GM18517 (cell line): ENCODE measurements around the gene LMTK3.
A peak's percentile ranks its signal among the peaks of the same experiment; 100 is the strongest.

Experiments
- ATAC-seq: cut with Tn5 transposase; IDR thresholded peaks from one replicate; pipeline ENCODE4 v1.9.1; 2021; ENCODE audit warnings: mild to moderate bottlenecking, moderate library complexity; ENCODE audit not compliant: unreplicated experiment

LMTK3 gene

GRCh38 chr19:48450441-48450840 is 61.2 kb downstream of the LMTK3 start:
- no peak for ATAC-seq

GRCh38 chr19:48448563-48448962 is 63.1 kb downstream of the LMTK3 start:
- ATAC-seq: no peak

DNA sequence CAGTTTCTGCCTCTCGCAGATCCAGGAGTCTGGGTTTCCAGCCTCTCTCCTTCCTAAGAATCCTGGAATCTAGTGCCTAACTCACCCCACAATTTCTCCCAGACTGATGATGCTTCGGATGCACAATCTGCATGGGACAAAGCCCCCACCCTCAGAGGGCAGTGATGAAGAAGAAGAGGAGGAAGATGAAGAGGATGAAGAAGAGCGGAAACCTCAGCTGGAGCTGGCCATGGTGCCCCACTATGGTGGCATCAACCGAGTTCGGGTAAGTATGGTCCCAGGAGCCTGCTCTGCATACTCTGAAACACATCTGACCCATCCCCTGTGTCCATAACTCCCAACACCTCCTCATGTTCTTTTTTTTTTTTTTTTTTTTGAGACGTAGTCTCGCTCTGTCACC is 65.1 kb downstream of the LMTK3 start:
- ATAC-seq: no peak

GRCh38 chr19:48445606-48446481 is 65.8 kb downstream of the LMTK3 start, which contains the start of gene GRWD1:
Gene GRWD1 (plus strand): TSS chr19:48445983. CDS start chr19:48446006, 23 bp downstream.
- ATAC-seq: peak; percentile 83

DNA sequence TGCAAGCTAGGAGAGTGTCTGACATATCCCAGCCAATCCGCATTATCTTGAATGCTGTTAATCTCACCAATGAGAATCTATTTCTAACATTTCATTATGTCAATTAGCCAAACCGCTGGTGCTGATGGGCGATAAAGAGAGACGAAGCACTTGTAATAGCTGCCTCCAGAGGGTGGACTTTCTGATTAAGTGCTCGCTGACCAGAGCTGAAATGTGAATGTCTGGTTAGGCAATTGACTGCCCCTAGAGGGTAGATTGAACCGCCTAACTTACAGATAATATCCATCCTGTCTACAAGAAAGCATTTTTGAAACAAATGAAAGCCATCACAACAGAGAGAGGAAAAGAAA is 66.4 kb downstream of the LMTK3 start:
- ATAC-seq: peak; percentile 21

- no peak for ATAC-seq
Observed at GRCh38 chr19:48444936-48445200, 66.8 kb downstream of the LMTK3 start.

DNA sequence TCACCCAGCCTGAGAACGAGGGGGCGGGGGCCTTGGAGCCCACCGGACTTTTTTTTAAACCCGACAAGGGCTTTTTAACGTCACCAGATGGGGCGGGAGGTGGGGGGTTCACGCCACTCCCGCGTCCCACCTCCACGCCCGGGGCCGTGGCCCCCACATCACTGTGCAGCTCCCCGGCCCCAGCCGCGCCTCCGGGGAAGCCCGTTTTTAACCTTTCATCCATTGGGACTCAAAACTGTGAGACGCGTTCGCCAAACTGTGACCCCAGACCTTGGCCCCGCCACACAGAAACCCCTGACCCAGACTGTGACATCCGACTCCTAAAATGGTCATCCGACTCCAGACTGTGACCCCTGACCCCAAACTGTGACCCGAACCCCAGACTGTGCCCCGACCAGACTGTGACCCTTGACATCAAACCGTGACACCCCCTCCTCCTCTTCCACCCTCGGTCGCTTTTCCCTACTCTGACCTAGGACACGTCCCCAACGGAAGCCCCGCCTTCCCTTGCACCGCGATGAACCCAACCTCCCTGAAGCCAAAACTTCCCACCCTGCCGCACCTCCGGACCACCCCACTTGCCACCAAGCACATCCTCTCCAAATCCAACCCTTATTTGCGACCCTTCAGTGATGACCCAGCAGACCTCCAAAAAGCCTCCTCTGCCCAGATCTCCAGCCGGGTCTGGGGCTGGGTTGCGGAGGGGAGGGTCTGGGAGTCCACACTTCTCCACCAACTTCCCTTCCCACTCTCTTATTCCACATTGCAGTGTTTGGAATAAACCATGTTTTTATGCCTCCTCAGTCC is 67.3 kb downstream of the LMTK3 start:
- ATAC-seq: no peak

GRCh38 chr19:48443731-48444128 is 67.9 kb downstream of the LMTK3 start:
- no peak for ATAC-seq

DNA sequence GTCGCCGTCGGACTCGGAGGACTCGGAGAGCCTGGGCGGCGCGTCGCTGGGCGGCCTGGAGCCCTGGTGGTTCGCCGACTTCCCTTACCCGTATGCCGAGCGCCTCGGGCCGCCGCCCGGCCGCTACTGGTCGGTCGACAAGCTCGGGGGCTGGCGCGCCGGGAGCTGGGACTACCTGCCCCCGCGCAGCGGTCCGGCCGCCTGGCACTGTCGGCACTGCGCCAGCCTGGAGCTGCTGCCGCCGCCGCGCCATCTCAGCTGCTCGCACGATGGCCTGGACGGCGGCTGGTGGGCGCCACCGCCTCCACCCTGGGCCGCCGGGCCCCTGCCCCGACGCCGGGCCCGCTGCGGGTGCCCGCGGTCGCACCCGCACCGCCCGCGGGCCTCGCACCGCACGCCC is 68.4 kb downstream of the LMTK3 start:
- no peak for ATAC-seq

DNA sequence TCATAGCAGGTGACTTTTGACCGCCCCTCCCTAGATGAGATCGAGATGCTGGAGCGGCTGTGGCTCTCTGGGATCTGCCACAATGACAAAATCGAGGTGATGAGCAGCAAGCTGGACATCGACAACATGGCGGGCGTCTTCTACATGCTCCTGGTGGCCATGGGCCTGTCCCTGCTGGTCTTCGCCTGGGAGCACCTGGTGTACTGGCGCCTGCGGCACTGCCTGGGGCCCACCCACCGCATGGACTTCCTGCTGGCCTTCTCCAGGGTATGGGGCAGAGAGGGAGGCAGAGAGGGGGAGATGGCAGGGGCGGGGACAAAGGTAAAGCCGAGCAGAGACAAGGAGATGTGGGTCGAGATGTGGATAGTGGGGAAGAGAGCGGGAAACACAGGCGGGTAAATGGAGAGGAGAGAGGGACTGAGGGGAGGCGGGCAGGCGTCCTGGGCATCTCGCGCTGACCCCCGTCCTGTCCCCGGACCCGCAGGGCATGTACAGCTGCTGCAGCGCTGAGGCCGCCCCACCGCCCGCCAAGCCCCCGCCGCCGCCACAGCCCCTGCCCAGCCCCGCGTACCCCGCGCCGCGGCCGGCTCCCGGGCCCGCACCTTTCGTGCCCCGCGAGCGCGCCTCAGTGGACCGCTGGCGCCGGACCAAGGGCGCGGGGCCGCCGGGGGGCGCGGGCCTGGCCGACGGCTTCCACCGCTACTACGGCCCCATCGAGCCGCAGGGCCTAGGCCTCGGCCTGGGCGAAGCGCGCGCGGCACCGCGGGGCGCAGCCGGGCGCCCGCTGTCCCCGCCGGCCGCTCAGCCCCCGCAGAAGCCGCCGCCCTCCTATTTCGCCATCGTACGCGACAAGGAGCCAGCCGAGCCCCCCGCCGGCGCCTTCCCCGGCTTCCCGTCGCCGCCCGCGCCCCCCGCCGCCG is 69.3 kb downstream of the LMTK3 start:
- no peak for ATAC-seq

GRCh38 chr19:48441360-48442050 is 70.1 kb downstream of the LMTK3 start:
- ATAC-seq: no peak

DNA sequence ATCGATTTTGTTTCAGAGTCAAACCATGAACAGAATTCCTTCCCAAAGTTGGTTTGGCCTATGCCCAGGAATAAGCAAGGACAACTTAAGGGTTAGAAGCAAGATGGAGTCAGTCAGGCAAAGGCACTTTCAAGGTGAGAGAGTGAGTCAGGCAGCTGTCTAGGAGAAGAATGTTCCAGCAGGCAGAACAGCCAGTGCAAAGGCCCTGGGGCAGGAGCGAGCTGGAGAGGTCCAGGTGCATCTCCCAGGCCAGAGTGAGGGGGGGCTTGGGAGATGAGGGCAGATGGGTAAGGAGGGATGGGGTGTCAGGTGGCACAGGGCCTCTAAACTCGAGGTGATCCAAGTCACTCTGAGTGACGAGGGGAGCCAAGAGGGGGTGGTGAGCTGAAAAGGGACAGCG is 75.0 kb downstream of the LMTK3 start:
- ATAC-seq: no peak
